Astrocyte (in vitro differentiated cells and primary cell): Measurements from ENCODE around the gene PDCD10. TPM values are rescaled to one million over a fixed set of nuclear protein-coding genes. Genes with fewer than 3 reads are reported as not detected.

Experiments
- DNase-seq: peaks from one replicate; pipeline ENCODE4 v3.0.0-alpha.2; 2010; ENCODE audit warnings: low read depth
- FAIRE-seq: peaks from 2 replicates; lab custom pipeline; 2011; peaks lifted over from hg19 to GRCh38; lab: Jason Lieb, UNC
- H2AFZ ChIP-seq: 2 replicates; pipeline ENCODE4 v1.6.0; 2012; ENCODE audit warnings: low read depth, low read length, inconsistent platforms
- H3K27ac ChIP-seq: 2 replicates; pipeline ENCODE4 v1.5.1; 2011; ENCODE audit warnings: low read depth, low read length, inconsistent platforms
- H3K27me3 ChIP-seq: 2 replicates; pipeline ENCODE4 v1.6.0; 2011; ENCODE audit warnings: low read length, inconsistent platforms; ENCODE audit not compliant: insufficient read depth
- H3K36me3 ChIP-seq: 2 replicates; pipeline ENCODE4 v1.5.1; 2011; ENCODE audit warnings: low read length, inconsistent platforms; ENCODE audit not compliant: insufficient read depth
- H3K4me1 ChIP-seq: 2 replicates; pipeline ENCODE4 v1.5.1; 2011; ENCODE audit warnings: low read length, inconsistent platforms; ENCODE audit not compliant: insufficient read depth
- H3K4me2 ChIP-seq: 2 replicates; pipeline ENCODE4 v1.6.0; 2012; ENCODE audit warnings: low read length, inconsistent platforms
- H3K4me3 ChIP-seq: 2 replicates; pipeline ENCODE4 v1.5.1; 2011; ENCODE audit warnings: low read depth, mild to moderate bottlenecking, low read length, inconsistent platforms; ENCODE audit not compliant: insufficient read depth
- H3K79me2 ChIP-seq: 2 replicates; pipeline ENCODE4 v1.6.0; 2012; ENCODE audit warnings: mild to moderate bottlenecking, low read length, inconsistent platforms; ENCODE audit not compliant: insufficient read depth
- H3K9ac ChIP-seq: 2 replicates; pipeline ENCODE4 v1.6.0; 2012; ENCODE audit warnings: mild to moderate bottlenecking, low read length, inconsistent platforms
- H3K9me3 ChIP-seq: 2 replicates; pipeline ENCODE4 v1.5.1; 2012; ENCODE audit warnings: low read depth, mild to moderate bottlenecking, low read length, inconsistent platforms; ENCODE audit not compliant: insufficient read depth
- H4K20me1 ChIP-seq: 2 replicates; pipeline ENCODE4 v1.6.0; 2012; ENCODE audit warnings: low read length, inconsistent platforms; ENCODE audit not compliant: insufficient read depth
- H3K27ac Mint-ChIP-seq: one replicate; pipeline ENCODE4 v1.8.0; 2021; ENCODE audit warnings: mild to moderate bottlenecking, mixed read lengths; ENCODE audit not compliant: unreplicated experiment
- H3K27me3 Mint-ChIP-seq: one replicate; pipeline ENCODE4 v1.8.0; 2021; ENCODE audit warnings: low read depth, mixed read lengths; ENCODE audit not compliant: unreplicated experiment
- H3K36me3 Mint-ChIP-seq: one replicate; pipeline ENCODE4 v1.8.0; 2021; ENCODE audit warnings: low read depth, mixed read lengths; ENCODE audit not compliant: unreplicated experiment
- H3K4me1 Mint-ChIP-seq: one replicate; pipeline ENCODE4 v1.8.0; 2021; ENCODE audit warnings: low read depth, mixed read lengths; ENCODE audit not compliant: unreplicated experiment
- H3K4me3 Mint-ChIP-seq: one replicate; pipeline ENCODE4 v1.8.0; 2021; ENCODE audit warnings: mild to moderate bottlenecking, moderate library complexity, mixed read lengths; ENCODE audit not compliant: unreplicated experiment
- H3K9me3 Mint-ChIP-seq: one replicate; pipeline ENCODE4 v1.8.0; 2021; ENCODE audit warnings: mild to moderate bottlenecking, mixed read lengths; ENCODE audit not compliant: unreplicated experiment
- CTCF ChIP-seq: IDR thresholded peaks from 2 replicates; pipeline ENCODE4 v1.5.1; 2011; ENCODE audit warnings: low read depth, mild to moderate bottlenecking, inconsistent platforms, low read length, moderate library complexity; ENCODE audit not compliant: insufficient read depth
- EZH2 ChIP-seq: IDR thresholded peaks from 2 replicates; pipeline ENCODE4 v1.6.1; 2012; ENCODE audit warnings: mild to moderate bottlenecking, low read length, inconsistent platforms; ENCODE audit not compliant: insufficient read depth
- total RNA-seq: library from RNA; stranded (reverse); gene quantifications from 2 replicates; pipeline ENCODE4 v1.2.1, GENCODE V29; 2021

PDCD10 gene
- total RNA-seq, 1 donor from 2014 or later = 66.9 TPM

DNA sequence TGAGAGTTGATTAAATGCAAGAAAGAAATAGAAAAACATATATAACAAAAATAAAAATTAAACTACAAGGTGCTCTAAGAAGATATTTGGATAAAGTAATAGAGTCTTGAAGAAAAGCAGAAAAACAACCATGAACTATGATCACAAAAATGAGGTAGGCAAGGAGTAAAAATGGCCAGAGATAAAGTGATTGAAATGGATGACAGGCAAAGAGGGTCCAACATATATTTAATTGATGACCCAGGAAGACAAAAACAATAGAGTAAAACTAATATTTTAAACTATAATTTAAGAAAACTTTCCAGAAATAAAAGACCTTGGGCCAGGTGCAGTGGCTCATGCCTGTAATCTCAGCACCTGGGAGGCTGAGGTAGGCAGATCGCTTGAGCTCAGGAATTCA lies 58.8 kb downstream of the PDCD10 start:
- Histone ChIP-seq H3K9me3 (no peaks in the 10 kb centered on the region), H3K4me2 (no peak overlapping the region), H3K4me1 (no peaks in the 10 kb centered on the region), H3K9ac (no peak overlapping the region), H4K20me1 (no peaks in the 10 kb centered on the region), H3K36me3 (peaks cover 12% of the 10 kb centered on the region), H2AFZ (no peak overlapping the region), H3K27ac (no peak overlapping the region), H3K79me2 (no peaks in the 10 kb centered on the region), H3K4me3 (no peak overlapping the region), H3K27me3 (no peaks in the 10 kb centered on the region)
- Mint-ChIP-seq H3K9me3 (no peaks in the 10 kb centered on the region), H3K27me3 (no peaks in the 10 kb centered on the region), H3K4me1 (no peaks in the 10 kb centered on the region), H3K36me3 (peaks cover 7% of the 10 kb centered on the region), H3K27ac (no peak overlapping the region), H3K4me3 (no peak overlapping the region)
- TF ChIP-seq EZH2 (no peak), CTCF (no peak)
- FAIRE-seq (no peak), DNase-seq (no peak)

DNA sequence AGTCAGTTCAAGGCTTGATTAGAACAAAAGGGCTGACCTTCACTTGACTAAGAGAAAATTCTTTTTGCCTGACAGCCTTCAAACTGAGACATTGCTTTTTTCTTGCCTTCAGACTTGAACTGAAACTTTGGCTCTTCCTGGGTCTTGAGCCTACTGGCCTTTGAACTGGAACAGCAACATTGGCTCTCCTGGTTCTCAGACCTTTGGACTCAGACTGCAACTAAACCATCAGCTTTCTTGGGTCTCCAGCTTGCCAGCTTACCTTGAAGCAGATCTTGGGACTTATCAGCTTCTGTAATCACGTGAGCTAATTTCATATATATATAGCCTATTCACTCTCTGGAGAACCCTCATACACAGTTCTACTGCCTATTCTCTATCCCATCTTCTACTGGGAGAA lies 61.5 kb downstream of the PDCD10 start:
- Histone ChIP-seq H3K4me2 (no peak overlapping the region), H3K27ac (no peak overlapping the region), H3K9me3 (no peaks in the 10 kb centered on the region), H4K20me1 (no peaks in the 10 kb centered on the region), H3K9ac (no peak overlapping the region), H3K36me3 (peaks cover 12% of the 10 kb centered on the region), H3K4me1 (no peaks in the 10 kb centered on the region), H2AFZ (no peak overlapping the region), H3K27me3 (no peaks in the 10 kb centered on the region), H3K79me2 (no peaks in the 10 kb centered on the region), H3K4me3 (no peak overlapping the region)
- Mint-ChIP-seq H3K4me3 (no peak overlapping the region), H3K27me3 (no peaks in the 10 kb centered on the region), H3K27ac (no peak overlapping the region), H3K36me3 (peaks cover 7% of the 10 kb centered on the region), H3K4me1 (no peaks in the 10 kb centered on the region), H3K9me3 (no peaks in the 10 kb centered on the region)
- DNase-seq = no peak
- TF ChIP-seq EZH2 = no peak
- TF ChIP-seq CTCF = no peak
- FAIRE-seq = no peak

DNA sequence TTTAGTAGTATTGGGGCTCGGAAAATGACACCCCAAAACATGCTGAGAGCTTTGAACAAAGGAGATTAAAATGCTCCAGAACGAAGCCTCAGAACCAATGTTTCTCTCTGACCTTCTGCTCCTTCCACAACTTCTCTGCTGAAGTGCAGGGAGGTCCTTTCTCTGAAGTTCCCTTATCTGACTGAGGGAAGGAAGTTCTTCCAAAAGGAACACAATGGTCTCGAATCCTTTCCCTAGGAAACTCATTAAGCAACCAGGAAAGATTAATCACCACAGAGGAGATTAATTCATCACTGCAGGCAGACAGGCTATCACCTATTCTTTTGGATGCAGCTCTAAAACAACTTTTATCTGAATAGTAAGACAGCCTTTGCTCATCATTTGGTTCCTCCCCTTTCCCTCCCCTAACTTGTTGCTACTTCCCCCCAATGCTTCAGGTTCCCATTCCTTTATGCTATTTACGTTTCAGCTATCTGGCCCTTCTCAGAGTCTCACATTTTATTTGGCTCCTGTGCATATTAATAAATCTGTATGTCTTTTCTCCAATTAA lies 62.7 kb downstream of the PDCD10 start:
- Histone ChIP-seq H3K27me3 (no peaks in the 10 kb centered on the region), H4K20me1 (no peaks in the 10 kb centered on the region), H2AFZ (no peak overlapping the region), H3K27ac (no peak overlapping the region), H3K4me2 (no peak overlapping the region), H3K79me2 (no peaks in the 10 kb centered on the region), H3K9ac (no peak overlapping the region), H3K9me3 (no peaks in the 10 kb centered on the region), H3K4me1 (no peaks in the 10 kb centered on the region), H3K4me3 (no peak overlapping the region), H3K36me3 (peaks cover 12% of the 10 kb centered on the region)
- no peak overlapping the region for H3K27ac Mint-ChIP-seq
- no peaks in the 10 kb centered on the region for H3K9me3 Mint-ChIP-seq
- peaks cover 7% of the 10 kb centered on the region for H3K36me3 Mint-ChIP-seq
- no peaks in the 10 kb centered on the region for H3K4me1 Mint-ChIP-seq
- H3K27me3 Mint-ChIP-seq = no peaks in the 10 kb centered on the region
- no peak for TF ChIP-seq CTCF
- TF ChIP-seq EZH2 = no peak
- DNase-seq (no peak), FAIRE-seq (no peak)
- no peak overlapping the region for H3K4me3 Mint-ChIP-seq
